Measurements from ENCODE around the gene EP400.

GRCh38 chr12:132084621-132085290, 135.0 kb downstream of the EP400 start:
- TF ChIP-seq TAF1 (IDR thresholded peaks at IDR 0.05; ENCODE audit: low read depth, low read length): no peak
- no peak; the same call in 1 of the 2 replicates for TF ChIP-seq POLR2A (IDR thresholded peaks at IDR 0.05; ENCODE audit: low read depth, low read length)
- TF ChIP-seq POLR2AphosphoS5 (IDR thresholded peaks at IDR 0.05; ENCODE audit: low read depth, low read length): no peak; the same call in 1 of the 2 replicates
- TF ChIP-seq SPI1 (IDR thresholded peaks at IDR 0.05; ENCODE audit: low read depth, low read length): no peak

Data from GM12891 (cell line).